GM23338 (cell line): Measurements from ENCODE around the gene UQCRC1. TPM values are rescaled to one million over a fixed set of nuclear protein-coding genes. Genes with fewer than 3 reads are reported as not detected.
A peak's percentile ranks its signal among the peaks of the same experiment; 100 is the strongest.

Experiments
- ATAC-seq: fragments of 200-7000 bp; cut with Tn5 transposase; 3 replicates; pipeline ENCODE4 v1.9.1; 2020
- DNase-seq: peaks from one replicate; pipeline ENCODE4 v3.0.0-alpha.2; 2015; ENCODE audit warnings: low spot score
- H2AFZ ChIP-seq: fragments of 200-600 bp; sonication (generic); 2 replicates; pipeline ENCODE4 v1.8.0; 2016; ENCODE audit warnings: antibody characterized with exemption, mild to moderate bottlenecking, moderate library complexity
- H3F3A ChIP-seq: fragments of 200-600 bp; sonication (generic); replicated peaks from 2 replicates; pipeline ENCODE4 v1.8.0; 2017; ENCODE audit warnings: antibody characterized with exemption, mixed run types, low read depth
- H3K27ac ChIP-seq: fragments of 200-600 bp; sonication (generic); 2 replicates; pipeline ENCODE4 v1.6.1; 2016; ENCODE audit warnings: low read depth
- H3K27me3 ChIP-seq: fragments of 200-600 bp; sonication (generic); 2 replicates; pipeline ENCODE4 v1.8.0; 2016; ENCODE audit warnings: mild to moderate bottlenecking, mixed run types, moderate library complexity; ENCODE audit not compliant: insufficient read depth
- H3K36me3 ChIP-seq: fragments of 200-600 bp; sonication (generic); 2 replicates; pipeline ENCODE4 v1.8.0; 2016; ENCODE audit warnings: mild to moderate bottlenecking; ENCODE audit not compliant: insufficient read depth
- H3K4me1 ChIP-seq: fragments of 200-600 bp; sonication (generic); 2 replicates; pipeline ENCODE4 v1.8.0; 2016; ENCODE audit warnings: mild to moderate bottlenecking, moderate library complexity; ENCODE audit not compliant: insufficient read depth
- H3K4me2 ChIP-seq: fragments of 200-600 bp; sonication (generic); 2 replicates; pipeline ENCODE4 v1.7.1; 2017; ENCODE audit warnings: mixed run types
- H3K4me3 ChIP-seq: fragments of 200-600 bp; sonication (generic); 2 replicates; pipeline ENCODE4 v1.6.1; 2016; ENCODE audit warnings: mixed run types
- H3K79me2 ChIP-seq: fragments of 200-600 bp; sonication (generic); replicated peaks from 2 replicates; pipeline ENCODE4 v1.8.0; 2017; ENCODE audit warnings: mild to moderate bottlenecking; ENCODE audit not compliant: insufficient read depth
- H3K9me2 ChIP-seq: fragments of 200-600 bp; sonication (generic); 2 replicates; pipeline ENCODE4 v1.8.0; 2017; ENCODE audit not compliant: insufficient read depth
- H4K20me1 ChIP-seq: fragments of 200-600 bp; sonication (generic); replicated peaks from 2 replicates; pipeline ENCODE4 v1.8.0; 2017; ENCODE audit warnings: mild to moderate bottlenecking; ENCODE audit not compliant: insufficient read depth
- H3K27ac Mint-ChIP-seq: 2 replicates; pipeline ENCODE4 v1.8.0; 2020; ENCODE audit warnings: inconsistent platforms, mild to moderate bottlenecking, moderate library complexity, mixed read lengths
- H3K27me3 Mint-ChIP-seq: 3 replicates; pipeline ENCODE4 v1.8.0; 2022; ENCODE audit warnings: low read depth, mild to moderate bottlenecking, moderate library complexity, mixed read lengths, inconsistent platforms; ENCODE audit not compliant: insufficient read depth, poor library complexity
- H3K36me3 Mint-ChIP-seq: 3 replicates; pipeline ENCODE4 v1.8.0; 2021; ENCODE audit warnings: low read depth, mild to moderate bottlenecking, inconsistent platforms, moderate library complexity, mixed read lengths
- H3K4me1 Mint-ChIP-seq: 3 replicates; pipeline ENCODE4 v1.8.0; 2020; ENCODE audit warnings: mild to moderate bottlenecking, inconsistent platforms, mixed read lengths
- H3K4me3 Mint-ChIP-seq: 3 replicates; pipeline ENCODE4 v1.8.0; 2021; ENCODE audit warnings: moderate library complexity, mild to moderate bottlenecking, inconsistent platforms, mixed read lengths
- H3K9me3 Mint-ChIP-seq: 3 replicates; pipeline ENCODE4 v1.8.0; 2020; ENCODE audit warnings: moderate library complexity, mild to moderate bottlenecking, inconsistent platforms, mixed read lengths
- CREB1 ChIP-seq: fragments of 250-450 bp; sonication (Bioruptor Pico); IDR thresholded peaks from 2 replicates; pipeline ENCODE4 v1.5.0; 2020; ENCODE audit warnings: low read depth, mild to moderate bottlenecking, moderate library complexity
- NANOG ChIP-seq: IDR thresholded peaks from 2 replicates; pipeline ENCODE4 v1.6.1; 2016; ENCODE audit warnings: antibody characterized with exemption, borderline replicate concordance
- POLR2AphosphoS5 ChIP-seq: IDR thresholded peaks from 2 replicates; pipeline ENCODE4 v1.6.1; 2016; ENCODE audit warnings: antibody characterized with exemption, low read depth
- ZNF114 ChIP-seq: fragments of 250-450 bp; sonication (Bioruptor Pico); IDR thresholded peaks from 2 replicates; pipeline ENCODE4 v1.5.0; 2020; ENCODE audit warnings: mild to moderate bottlenecking, moderate library complexity
- polyA plus RNA-seq: library from polyadenylated mRNA; unstranded; fragments of >200 nt; fragmentation: Nextera tagmentation; extraction: Ambion mirVana; gene quantifications from 2 replicates; pipeline ENCODE4 v1.2.1, GENCODE V29; 2016
- total RNA-seq: library from RNA; depleted of rRNA; stranded (reverse); fragments of >200 nt; shearing (Covaris generic); gene quantifications from 2 replicates; pipeline ENCODE4 v1.2.3, GENCODE V29; 2014
- TF ChIP-seq, protein P1 (sequence below): fragments of 250-450 bp; sonication (Bioruptor Pico); IDR thresholded peaks from 2 replicates; pipeline ENCODE4 v1.5.0; 2020; ENCODE audit warnings: mild to moderate bottlenecking, moderate library complexity
- TF ChIP-seq, protein P2 (sequence below): IDR thresholded peaks from one replicate; pipeline ENCODE4 v1.6.1; 2018; ENCODE audit warnings: antibody characterized with exemption; ENCODE audit not compliant: unreplicated experiment

UQCRC1 gene
- total and polyA plus RNA-seq, 2 experiments from 2014 or later: 232 to 439 TPM

DNA sequence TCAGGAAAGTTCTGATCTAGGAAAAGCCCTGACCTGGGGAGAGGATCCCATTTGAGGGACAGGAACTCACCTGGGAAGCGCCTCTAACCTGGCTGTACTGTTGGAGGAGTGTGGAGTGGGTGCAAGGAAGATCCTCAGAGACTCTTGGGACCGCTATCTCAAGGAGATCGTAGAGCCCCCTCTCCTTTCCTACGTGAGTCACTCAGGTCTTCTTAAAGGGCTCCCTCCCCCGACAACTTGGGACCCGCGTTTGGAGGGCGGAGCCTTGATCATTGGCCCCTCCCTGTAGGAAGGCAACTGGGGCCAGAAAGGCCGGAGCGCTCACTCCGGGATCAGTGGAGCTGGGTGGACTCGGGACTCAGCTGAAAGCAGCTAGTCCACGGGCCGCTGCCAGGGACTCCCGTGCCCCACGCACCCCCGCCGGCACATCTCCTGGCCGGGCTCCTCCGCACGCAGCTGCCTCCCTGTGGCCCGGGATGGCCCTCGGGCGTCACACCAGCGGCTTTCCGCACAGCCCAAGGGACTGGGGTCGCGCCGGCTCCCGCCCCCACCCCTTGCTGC is 25.3 kb upstream of the UQCRC1 start (continued):
- TF ChIP-seq, protein P1, sequence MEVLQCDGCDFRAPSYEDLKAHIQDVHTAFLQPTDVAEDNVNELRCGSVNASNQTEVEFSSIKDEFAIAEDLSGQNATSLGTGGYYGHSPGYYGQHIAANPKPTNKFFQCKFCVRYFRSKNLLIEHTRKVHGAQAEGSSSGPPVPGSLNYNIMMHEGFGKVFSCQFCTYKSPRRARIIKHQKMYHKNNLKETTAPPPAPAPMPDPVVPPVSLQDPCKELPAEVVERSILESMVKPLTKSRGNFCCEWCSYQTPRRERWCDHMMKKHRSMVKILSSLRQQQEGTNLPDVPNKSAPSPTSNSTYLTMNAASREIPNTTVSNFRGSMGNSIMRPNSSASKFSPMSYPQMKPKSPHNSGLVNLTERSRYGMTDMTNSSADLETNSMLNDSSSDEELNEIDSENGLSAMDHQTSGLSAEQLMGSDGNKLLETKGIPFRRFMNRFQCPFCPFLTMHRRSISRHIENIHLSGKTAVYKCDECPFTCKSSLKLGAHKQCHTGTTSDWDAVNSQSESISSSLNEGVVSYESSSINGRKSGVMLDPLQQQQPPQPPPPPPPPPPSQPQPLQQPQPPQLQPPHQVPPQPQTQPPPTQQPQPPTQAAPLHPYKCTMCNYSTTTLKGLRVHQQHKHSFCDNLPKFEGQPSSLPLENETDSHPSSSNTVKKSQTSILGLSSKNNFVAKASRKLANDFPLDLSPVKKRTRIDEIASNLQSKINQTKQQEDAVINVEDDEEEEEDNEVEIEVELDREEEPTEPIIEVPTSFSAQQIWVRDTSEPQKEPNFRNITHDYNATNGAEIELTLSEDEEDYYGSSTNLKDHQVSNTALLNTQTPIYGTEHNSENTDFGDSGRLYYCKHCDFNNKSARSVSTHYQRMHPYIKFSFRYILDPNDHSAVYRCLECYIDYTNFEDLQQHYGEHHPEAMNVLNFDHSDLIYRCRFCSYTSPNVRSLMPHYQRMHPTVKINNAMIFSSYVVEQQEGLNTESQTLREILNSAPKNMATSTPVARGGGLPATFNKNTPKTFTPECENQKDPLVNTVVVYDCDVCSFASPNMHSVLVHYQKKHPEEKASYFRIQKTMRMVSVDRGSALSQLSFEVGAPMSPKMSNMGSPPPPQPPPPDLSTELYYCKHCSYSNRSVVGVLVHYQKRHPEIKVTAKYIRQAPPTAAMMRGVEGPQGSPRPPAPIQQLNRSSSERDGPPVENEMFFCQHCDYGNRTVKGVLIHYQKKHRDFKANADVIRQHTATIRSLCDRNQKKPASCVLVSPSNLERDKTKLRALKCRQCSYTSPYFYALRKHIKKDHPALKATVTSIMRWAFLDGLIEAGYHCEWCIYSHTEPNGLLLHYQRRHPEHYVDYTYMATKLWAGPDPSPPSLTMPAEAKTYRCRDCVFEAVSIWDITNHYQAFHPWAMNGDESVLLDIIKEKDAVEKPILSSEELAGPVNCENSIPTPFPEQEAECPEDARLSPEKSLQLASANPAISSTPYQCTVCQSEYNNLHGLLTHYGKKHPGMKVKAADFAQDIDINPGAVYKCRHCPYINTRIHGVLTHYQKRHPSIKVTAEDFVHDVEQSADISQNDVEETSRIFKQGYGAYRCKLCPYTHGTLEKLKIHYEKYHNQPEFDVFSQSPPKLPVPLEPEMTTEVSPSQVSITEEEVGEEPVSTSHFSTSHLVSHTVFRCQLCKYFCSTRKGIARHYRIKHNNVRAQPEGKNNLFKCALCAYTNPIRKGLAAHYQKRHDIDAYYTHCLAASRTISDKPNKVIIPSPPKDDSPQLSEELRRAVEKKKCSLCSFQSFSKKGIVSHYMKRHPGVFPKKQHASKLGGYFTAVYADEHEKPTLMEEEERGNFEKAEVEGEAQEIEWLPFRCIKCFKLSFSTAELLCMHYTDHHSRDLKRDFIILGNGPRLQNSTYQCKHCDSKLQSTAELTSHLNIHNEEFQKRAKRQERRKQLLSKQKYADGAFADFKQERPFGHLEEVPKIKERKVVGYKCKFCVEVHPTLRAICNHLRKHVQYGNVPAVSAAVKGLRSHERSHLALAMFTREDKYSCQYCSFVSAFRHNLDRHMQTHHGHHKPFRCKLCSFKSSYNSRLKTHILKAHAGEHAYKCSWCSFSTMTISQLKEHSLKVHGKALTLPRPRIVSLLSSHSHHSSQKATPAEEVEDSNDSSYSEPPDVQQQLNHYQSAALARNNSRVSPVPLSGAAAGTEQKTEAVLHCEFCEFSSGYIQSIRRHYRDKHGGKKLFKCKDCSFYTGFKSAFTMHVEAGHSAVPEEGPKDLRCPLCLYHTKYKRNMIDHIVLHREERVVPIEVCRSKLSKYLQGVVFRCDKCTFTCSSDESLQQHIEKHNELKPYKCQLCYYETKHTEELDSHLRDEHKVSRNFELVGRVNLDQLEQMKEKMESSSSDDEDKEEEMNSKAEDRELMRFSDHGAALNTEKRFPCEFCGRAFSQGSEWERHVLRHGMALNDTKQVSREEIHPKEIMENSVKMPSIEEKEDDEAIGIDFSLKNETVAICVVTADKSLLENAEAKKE: no peak
- TF ChIP-seq NANOG: no peak

DNA sequence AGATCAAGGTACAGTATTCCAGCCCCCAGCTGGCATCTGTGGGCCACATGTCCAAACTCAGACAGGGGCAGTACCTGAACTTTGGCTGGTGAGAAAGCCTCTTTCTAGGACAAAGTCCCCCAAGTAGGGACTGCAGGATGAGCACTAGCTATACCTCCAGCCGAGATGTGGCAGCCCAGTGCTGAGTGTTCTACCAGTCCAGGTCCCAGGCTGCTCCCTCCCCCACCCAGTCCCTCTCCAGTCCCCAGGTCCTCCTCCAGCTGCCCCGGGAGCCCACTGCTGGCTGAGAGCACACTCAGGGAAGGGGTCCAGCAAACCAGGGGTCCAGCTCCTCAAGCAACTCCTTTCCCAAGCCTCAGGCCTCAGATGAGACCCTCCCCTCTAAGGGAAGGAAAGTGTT is 24.3 kb upstream of the UQCRC1 start:
- Histone ChIP-seq H3K4me3 (peak overlapping the region; percentile 93), H3K4me1 (peaks cover 12% of the 10 kb centered on the region), H3K79me2 (peaks cover 10% of the 10 kb centered on the region), H2AFZ (no peak overlapping the region), H3F3A (peaks cover 3% of the 10 kb centered on the region; the same call in 1 of the 2 replicates), H3K36me3 (peaks cover 4% of the 10 kb centered on the region; the same call in 1 of the 2 replicates), H3K9me2 (no peaks in the 10 kb centered on the region), H3K4me2 (peak overlapping the region; percentile 90), H3K27me3 (no peaks in the 10 kb centered on the region), H3K27ac (no peak overlapping the region), H4K20me1 (peaks cover 5% of the 10 kb centered on the region)
- H3K9me3 Mint-ChIP-seq: no peaks in the 10 kb centered on the region
- peaks cover 33% of the 10 kb centered on the region for H3K4me1 Mint-ChIP-seq
- peaks cover 14% of the 10 kb centered on the region for H3K27me3 Mint-ChIP-seq
- DNase-seq (no peak), ATAC-seq (no peak)
- H3K4me3 Mint-ChIP-seq: peak overlapping the region; percentile 89
- peaks cover 41% of the 10 kb centered on the region for H3K36me3 Mint-ChIP-seq
- no peak overlapping the region for H3K27ac Mint-ChIP-seq
- TF ChIP-seq POLR2AphosphoS5: no peak
- TF ChIP-seq, protein P1: no peak
- no peak for TF ChIP-seq CREB1 (CRISPR knock-in tag)
- no peak for TF ChIP-seq ZNF114
- TF ChIP-seq, protein P2, sequence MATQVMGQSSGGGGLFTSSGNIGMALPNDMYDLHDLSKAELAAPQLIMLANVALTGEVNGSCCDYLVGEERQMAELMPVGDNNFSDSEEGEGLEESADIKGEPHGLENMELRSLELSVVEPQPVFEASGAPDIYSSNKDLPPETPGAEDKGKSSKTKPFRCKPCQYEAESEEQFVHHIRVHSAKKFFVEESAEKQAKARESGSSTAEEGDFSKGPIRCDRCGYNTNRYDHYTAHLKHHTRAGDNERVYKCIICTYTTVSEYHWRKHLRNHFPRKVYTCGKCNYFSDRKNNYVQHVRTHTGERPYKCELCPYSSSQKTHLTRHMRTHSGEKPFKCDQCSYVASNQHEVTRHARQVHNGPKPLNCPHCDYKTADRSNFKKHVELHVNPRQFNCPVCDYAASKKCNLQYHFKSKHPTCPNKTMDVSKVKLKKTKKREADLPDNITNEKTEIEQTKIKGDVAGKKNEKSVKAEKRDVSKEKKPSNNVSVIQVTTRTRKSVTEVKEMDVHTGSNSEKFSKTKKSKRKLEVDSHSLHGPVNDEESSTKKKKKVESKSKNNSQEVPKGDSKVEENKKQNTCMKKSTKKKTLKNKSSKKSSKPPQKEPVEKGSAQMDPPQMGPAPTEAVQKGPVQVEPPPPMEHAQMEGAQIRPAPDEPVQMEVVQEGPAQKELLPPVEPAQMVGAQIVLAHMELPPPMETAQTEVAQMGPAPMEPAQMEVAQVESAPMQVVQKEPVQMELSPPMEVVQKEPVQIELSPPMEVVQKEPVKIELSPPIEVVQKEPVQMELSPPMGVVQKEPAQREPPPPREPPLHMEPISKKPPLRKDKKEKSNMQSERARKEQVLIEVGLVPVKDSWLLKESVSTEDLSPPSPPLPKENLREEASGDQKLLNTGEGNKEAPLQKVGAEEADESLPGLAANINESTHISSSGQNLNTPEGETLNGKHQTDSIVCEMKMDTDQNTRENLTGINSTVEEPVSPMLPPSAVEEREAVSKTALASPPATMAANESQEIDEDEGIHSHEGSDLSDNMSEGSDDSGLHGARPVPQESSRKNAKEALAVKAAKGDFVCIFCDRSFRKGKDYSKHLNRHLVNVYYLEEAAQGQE: no peak
